ENCODE measurements around the gene DNAJC15. TPM values are rescaled to one million over a fixed set of nuclear protein-coding genes. Genes with fewer than 3 reads are reported as not detected.

DNAJC15 gene
- total RNA-seq, 4 donors from 2014 or later: 5.5 to 12.1 (median 10.9) TPM

DNA sequence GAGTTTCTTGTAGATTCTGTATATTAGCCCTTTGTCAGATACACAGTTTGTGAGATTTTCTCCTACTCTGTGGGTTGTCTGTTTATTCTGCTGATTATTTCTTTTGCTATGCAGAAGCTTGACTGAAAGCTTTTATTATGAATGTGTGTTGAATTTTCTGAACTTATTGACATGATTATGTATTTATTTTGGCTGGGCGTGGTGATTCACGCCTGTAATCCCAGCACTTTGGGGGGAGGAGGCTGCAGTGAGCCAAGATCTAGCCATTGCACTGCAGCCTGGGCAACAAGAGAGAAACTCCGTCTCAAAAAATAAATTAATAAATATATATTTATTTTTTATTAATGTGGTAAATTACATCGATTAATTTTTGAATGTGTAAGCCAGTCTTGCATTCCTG, 78.9 kb downstream of the DNAJC15 start:
- no peak for TF ChIP-seq CTCF (IDR thresholded peaks at IDR 0.05)
- DNase-seq (ENCODE audit: low spot score) (no peak), ATAC-seq (ENCODE audit: low FRiP score) (no peak)

DNA sequence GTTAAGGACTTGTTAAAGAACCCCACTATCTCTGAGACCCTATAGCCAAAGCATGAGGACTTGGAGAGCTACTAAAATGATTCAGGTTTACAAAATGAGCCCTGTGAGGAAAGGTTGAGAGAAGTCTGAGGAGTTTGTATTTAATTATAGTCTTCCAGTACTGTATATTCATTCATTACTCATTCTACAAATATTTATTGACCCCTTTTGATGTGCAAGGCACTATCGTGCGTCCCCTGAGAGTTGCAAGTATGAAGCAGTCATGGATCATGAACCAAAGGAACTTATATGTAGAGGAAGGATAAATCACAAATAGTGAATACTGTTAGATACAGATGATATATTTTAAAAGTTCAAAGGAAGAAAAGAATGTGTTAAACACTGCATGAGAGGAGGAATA, 84.4 kb downstream of the DNAJC15 start:
- no peak for TF ChIP-seq CTCF (IDR thresholded peaks at IDR 0.05)
- DNase-seq (ENCODE audit: low spot score): no peak
- ATAC-seq (ENCODE audit: low FRiP score): no peak

GRCh38 chr13:43110036-43110435, 86.7 kb downstream of the DNAJC15 start:
- TF ChIP-seq CTCF (IDR thresholded peaks at IDR 0.05): no peak
- DNase-seq (ENCODE audit: low spot score) (no peak), ATAC-seq (ENCODE audit: low FRiP score) (no peak)

DNA sequence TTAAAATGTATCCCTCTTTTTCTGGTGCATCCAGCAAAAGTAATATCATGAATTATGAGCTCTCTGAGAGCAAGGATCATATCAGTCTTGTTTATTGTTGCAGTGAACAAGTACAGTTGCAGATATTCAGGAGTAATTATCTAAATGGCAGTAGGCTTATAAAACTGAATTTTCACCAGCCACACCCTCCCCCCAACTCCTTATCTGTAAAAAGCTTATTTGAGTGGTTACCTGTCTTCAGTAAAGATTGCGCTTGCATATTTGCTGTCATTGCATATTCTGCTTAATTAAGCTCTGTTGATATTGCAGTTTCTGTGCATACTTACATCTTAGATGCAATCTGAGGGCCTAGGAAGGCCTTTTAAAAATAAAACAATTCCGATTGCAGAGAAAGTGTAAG, 87.3 kb downstream of the DNAJC15 start:
- TF ChIP-seq CTCF (IDR thresholded peaks at IDR 0.05): no peak
- no peak for DNase-seq (ENCODE audit: low spot score)
- ATAC-seq (ENCODE audit: low FRiP score): no peak

DNA sequence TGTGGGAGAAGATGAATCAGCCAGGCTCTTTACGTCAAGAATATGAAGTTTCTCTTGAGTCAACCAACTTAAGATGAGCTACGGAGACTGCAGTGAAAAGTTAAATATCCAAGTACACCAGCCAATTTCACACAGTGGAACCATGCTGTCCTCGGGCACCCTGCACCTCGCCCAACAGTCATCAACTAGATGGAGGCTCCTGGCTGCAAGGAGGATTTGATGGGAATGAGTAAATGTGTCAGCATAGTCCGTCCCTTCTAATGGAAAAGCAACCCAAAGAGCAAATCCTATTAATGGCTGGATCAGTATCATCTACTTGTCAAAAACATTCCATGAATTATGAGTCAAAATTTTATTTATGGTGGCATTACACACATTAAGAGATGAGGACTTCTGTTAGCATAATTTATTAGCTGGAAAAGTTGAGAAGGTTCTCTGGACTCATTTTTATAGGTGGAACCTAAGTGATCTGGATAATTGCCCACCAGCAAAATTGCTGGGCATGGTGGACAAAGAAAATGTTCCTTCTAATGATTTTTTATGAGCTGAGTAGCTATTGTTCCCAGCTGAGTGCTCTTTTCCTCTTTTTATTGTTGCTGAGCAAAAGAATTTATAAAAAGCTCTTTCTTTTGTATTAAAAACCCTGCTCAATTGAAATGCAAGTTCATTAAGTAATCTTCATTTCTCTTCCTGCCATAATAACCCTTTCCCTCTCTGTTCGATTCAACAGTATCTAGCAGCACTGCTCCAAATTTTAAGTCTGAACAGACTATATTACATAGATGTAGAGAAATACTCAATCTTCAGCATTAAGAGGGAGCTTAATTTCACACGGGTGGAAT, 88.4 kb downstream of the DNAJC15 start:
- ATAC-seq (ENCODE audit: low FRiP score) (no peak), DNase-seq (ENCODE audit: low spot score) (no peak)
- TF ChIP-seq CTCF (IDR thresholded peaks at IDR 0.05): no peak

DNA sequence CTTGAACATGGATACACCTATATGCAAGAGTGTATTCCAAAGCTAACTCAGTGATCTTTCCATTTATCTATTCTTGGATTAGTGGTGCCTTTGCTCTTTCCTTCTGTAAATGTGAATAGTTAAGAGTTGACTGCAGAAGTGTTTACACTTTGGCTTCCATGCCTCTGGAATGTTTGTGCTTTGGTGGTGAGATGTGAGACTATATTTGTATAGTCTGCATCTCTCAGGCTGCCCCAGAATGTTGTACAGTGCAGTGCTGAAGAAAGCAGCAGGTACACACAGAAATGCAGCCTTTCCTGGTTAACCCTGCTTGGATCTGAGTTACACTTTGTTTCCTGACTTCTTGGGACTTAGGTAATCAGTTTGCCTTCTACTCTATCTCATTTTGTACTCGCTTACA, 90.2 kb downstream of the DNAJC15 start:
- no peak for DNase-seq (ENCODE audit: low spot score)
- TF ChIP-seq CTCF (IDR thresholded peaks at IDR 0.05): no peak
- no peak for ATAC-seq (ENCODE audit: low FRiP score)

DNA sequence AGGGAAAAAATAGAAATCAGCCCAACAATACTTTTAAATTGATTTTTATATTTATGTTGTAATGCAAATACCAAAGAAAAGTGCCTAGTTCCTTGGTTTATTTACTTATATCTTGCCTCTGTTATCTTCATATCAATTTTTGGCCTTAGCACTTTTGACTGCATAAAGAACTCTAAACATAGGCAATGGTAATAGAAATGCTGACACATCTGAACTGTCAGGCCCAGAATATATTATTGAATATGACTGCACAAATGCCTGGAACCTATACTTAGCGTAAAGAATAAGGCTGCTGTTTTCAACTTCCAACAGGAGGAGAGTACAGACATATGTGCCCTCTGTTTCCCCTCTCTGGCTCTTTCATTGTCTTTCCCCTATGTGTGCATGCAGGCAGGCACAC, 91.1 kb downstream of the DNAJC15 start:
- DNase-seq (ENCODE audit: low spot score) (no peak), ATAC-seq (ENCODE audit: low FRiP score) (no peak)
- no peak for TF ChIP-seq CTCF (IDR thresholded peaks at IDR 0.05)
